Hippocampal formation (tissue), 2 donors: Measurements from ENCODE around the gene SUN2.

Source experiments
- DNase-seq, 2 donors: peaks; one replicate each; lab custom pipeline; 2025; lab: John Stamatoyannopoulos, UW

SUN2 gene

DNA sequence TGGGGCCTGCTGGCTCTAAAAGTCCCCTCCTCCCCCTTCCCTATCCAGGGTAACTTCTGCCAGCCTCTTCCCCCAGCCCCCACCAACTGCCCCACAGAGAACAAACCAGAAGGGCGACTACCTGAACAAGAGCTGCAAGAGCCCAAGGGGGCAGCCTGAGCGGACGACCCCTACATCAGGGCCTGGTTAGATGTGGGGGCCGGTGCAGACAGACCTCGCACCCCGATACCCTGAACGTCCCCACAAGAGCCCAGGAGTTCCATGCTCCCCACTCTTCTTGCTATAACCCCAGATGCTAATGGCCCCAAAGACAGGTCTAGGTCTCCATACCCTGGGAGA lies 20.7 kb downstream of the SUN2 start:
- DNase-seq: no peak

DNA sequence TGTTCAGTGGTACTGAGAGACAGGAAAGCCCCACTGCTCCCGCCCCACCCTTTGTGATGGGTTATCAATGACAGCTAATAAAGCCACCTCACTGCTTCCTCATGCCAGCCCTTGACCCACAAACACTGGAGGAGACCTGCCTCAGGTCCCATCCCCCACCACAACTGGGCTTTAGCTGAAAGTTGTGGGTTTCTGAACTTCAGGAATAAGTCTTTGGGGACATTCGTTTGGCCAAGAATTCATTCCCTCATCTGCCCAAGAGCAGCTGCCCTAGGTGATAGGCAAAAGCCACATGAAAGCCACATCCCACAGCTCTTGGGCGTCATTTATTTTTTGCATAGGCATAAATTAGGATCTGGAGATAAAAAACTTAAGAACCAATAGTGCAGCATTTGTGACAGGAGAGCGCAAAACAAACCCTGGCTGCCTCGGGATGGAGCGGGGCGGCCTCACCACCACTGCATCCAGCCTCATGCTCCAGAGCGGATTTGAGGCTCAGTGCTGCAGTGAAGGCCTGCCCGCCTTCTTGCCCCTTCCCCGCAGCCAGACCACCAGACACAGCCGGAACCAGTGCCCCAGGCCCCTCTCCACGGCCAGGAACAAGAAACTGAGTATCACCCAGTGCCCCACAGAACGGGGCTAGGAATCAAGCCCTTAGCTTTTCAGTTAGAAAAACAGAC lies 21.2 kb downstream of the SUN2 start:
- DNase-seq: no peak

DNA sequence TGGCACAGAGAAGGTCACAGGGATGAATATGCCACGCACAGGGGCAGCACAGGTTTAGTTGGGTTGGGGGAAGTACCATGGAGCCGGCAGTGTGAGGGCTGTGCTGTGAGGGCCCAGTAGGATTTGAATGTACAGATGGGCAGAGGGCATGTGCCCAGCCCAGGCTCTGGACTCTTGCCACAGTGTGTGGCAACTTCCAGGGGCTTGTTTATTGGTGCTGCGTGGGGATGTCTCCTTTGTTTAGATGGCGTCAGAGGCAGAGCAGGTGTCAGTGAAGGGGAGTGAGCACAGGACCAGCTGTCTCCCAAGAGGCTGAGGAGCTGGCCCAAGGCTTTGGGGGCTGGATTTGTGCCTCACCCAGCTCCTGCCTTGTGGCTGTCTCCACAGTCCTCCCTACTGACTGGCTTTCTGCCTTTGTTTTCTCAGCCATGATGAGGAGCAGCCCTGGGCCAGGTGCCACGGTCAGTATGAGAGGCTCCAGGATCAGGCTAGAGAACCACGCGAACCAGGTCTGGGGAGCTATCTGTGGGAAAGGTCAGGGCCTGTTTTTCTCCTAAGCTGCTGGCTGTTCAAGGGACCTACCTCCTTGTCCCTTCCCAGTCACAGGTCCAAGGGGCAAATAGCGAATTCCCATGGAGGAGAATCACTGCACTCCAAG lies 21.9 kb downstream of the SUN2 start:
- peak; percentile 89 to 93 for DNase-seq

DNA sequence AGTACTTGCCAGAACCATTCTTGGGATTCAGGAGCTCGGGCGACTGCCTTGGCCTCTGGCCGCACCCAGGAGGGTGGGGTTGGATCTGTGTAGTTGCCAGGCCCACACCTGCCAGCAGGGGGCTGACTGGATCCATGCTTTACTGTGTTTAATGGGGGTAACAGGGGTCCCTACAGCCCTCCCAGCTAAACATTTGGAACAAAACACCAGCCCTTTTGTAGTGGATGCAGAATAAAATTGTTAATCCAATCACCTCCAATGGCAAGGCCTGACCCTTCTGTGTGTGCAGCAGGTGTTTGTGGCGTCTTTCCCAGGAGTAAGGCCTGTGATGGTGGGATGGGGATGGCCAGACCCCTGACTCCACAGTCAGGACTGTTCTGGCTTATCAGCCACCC lies 22.5 kb downstream of the SUN2 start:
- DNase-seq: peak in 1 of 2 donors; percentile 65

DNA sequence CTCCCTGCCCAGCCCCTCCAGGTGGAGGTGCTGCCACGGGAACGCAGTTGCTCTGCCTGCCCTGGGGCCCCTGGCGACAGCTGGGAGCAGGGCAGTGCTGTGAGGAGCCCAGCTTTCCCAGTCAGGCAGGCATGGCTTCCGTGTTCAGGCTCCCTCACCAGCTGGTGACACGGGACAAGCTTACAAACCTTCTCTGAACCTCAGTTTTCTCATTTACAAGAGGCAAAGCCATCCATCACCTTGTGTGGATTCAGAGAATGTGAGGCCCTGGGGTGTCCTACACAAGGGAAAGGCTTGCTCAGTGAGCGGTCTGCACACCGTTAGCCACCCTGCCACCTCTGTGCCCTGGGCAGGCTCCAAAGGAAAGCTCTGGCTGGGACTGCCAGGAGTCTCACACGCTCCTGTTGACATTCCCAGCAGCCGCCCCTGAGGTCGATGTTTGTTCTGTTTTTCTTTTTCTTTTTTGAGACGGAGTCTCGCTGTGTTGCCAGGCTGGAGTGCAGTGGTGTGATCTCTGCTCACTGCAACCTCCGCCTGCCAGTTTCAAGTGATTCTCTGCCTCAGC lies 23.5 kb downstream of the SUN2 start:
- DNase-seq: no peak

DNA sequence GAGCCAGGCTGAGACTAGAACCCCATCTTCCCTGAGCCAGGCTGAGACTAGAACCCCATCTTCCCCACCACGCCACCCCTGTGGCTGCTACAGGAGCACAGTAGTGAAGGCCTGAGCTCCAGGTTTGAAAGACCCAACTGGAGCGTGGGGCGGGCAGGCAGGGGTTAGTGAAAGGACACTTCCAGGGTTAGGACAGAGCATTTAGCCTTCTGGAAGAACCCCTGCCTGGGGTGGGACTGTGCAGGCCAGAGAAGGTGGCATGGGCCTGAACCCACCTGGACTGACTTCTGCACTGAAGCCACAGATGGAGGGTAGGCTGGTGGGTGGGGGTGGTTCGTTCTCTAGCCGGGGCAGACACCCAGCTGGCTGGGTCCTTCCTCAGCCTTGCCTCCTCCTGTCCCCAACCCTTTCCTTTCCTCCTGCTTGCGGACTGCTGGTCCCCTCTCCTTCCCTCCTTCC lies 24.1 kb downstream of the SUN2 start:
- no peak for DNase-seq

DNA sequence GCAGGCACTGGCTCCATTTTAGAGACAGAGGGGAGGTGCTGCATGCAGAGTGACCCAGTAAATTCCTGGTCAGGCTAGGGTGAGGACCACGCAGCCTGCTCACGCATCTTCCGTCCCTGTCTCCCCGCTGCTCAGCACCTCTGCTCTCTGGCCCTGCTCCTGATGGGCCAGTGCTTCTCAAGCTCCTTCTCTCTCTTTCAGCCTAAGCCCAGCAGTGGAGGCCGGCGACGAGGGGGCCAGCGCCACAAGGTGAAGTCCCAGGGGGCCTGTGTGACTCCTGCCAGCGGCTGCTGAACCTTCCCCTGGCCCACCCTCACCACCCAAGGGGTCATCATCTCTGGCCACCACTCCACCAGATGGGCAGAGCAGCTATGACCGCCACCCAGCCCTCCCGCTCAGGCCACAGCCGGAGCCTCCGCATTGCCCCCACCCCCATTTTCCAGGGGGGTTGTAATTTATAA lies 25.4 kb downstream of the SUN2 start:
- DNase-seq: no peak

DNA sequence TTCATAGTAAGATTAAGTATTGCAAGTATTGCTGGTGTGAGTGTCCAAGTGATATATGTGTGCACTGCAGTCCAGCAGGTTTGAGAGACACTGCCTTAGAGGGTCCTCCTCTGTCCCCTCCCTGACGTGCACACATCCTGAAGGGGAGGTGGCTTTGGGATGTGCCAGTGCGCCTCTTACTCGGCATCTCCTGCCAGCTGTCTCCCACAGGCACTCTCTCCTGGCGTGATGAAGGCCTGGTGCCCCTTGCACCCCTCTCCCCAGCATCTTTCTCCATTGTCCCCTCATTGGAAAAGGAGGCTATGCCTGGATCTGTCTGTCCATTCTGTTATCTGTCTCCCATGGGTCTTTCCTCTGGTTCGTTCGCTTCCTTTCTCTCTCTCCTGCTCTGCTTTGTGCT lies 25.9 kb downstream of the SUN2 start:
- DNase-seq: no peak

DNA sequence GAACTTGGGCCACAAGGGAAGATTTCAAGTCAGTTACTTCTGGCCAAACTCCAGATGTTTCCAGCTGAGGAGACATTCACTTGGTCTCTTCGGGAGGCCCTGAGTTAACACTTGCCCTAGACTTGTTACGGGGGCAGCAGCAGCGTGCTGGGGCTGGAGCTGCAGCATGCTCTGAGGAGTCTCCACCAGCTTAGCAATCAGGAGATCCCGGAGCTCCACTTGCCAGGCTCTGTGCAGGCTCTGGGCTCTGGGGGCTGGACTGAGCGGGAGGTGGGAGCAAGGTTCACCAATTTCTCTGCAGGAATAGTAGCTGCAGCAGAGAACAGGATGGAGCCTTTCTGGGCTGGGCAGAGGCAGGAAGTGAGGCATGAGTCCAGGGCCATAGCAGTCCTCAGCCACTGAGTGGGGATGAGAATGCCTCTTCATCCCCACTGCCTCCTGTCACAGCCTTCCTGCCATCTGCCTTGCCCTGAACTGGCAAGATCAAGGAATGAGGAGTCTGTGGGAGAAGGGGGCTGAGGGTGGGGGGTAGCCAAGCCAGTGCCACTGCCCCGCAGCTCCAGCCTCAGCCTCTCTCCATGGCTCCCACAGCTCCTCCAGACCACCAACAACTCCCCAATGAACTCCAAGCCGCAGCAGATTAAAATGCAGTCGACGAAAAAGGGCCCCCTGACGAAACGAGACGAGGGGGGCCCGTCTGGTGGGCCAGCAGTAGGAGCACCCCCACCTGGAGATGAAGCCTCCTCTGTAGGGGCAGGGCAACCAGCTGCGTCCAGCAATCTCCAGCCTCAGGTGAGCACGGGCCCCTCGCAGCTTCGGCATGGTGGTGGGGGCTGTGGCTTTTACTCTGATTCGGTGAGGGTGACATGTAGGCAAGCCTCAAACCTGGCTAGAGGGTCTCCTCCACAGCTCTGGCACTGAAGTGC lies 26.7 kb downstream of the SUN2 start:
- DNase-seq: no peak

DNA sequence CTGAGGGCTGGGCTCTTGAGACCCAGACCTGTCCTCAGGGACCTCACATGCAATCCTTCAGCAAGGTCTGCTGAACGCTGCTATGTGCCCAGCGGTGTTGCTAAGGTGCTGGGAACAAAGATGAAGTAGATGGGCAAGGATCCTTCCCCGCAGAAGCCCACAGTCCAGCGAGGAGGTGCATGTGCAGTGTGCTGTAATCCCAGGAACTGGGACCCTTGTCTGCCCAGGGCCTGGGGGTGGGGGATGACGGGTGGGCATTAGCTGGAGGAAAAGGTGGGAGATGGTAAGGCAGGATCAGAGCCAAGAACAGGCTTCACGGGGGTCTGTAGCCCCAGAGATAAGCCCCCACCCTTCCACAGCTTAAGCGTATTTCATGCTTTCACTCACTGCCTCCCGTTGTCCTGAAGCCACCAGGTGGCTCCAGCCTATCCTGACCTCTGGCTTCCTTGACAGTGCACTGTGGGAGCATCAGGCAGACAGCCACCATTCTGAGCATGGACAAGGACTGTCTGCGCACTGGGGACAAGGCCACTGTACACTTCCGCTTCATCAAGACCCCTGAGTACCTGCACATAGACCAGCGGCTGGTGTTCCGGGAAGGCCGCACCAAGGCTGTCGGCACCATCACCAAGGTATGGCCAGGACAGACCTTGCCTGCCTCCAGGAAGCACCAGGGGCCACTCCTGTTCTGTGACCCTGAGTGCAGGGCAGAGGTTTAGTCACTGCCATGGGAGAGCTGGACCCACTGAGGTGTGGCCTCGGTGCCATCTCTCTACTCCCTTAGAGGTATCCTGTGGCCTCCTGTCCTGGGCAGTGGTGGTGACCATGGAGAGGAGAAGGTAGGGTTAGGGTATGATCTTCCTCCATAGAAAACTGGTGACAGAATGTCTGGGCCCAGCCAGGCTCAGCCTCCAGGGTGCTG lies 28.0 kb downstream of the SUN2 start:
- DNase-seq: no peak

DNA sequence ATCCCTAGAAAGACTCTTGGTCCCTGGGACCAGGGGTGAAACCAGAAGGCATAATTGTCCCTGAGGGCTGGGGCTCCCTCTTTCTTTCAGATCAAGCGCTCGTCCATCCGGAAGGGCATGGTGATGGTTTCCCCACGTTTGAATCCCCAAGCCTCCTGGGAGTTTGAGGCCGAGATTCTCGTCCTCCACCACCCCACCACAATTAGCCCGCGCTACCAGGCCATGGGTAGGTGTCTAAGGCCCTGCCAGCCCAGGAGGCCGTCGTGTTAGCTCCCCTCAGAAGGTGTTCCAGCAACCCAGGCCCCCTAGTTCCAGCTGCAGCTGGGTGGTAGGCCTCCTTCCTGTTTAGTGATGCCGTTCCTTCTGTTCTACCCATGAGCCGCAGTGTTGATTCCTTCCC lies 28.7 kb downstream of the SUN2 start:
- no peak for DNase-seq

DNA sequence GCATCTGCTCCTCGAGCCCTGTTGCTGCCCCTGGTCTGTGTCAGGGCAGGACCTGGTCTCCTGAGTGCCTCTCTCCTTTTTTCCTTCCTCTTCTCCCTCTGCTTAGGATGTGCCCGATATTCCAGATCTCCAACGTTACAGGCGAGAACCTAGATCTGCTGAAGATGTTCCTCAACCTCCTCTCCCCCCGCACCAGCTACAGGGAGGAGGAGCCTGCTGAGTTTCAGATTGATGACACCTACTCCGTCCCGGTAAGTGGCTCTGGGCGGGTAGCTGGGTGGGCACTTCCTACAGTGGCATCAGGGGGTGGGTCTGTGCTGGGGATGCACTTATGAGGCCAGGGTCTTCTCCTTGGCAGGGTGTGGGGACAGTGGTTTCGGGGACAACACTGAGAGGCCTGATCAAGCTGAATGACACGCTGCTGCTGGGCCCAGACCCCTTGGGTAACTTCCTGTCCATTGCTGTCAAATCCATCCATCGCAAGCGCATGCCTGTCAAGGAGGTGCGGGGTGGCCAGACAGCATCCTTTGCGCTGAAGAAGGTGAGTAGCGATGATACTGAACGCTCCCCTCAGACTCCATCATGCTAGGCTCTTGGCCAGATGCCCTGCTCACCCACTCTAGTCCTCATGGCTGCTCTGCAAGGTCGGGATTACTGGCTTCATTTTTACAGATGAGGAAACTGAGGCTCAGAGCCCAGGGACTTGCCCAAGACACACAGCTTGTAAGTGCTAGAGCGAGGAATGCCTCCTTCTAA lies 29.7 kb downstream of the SUN2 start:
- no peak for DNase-seq

DNA sequence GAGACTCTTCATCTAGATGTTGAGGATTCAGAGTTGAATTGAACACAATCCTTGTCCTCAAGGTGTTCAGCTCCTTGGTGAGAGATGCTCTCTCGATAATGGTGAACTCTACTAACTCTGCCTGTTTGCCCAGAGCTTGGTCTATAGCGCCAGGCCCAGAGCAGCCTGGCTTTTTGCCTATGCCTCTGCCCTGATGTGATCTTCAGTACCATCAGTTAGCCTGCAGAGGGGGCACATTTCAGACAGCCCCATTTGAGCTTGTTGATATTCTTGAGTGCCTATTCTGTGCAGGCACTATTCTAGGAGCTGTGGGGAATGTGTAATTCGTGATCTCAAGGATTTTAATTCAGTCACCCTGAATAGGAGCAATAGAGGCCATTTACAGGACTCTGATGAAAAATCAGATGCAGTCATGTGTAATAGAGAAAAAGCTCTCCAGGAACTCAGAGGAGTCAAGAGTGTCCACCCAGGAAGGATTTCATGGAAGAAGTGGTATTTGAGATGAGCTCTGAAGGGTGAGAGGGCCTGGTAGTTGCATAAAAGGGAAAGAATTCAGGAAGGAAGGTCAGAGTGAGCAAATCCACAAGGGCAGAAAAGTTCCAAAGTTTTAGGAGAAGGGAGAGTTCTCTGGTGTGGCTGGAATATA lies 30.7 kb downstream of the SUN2 start:
- peak; percentile 51 to 58 for DNase-seq

DNA sequence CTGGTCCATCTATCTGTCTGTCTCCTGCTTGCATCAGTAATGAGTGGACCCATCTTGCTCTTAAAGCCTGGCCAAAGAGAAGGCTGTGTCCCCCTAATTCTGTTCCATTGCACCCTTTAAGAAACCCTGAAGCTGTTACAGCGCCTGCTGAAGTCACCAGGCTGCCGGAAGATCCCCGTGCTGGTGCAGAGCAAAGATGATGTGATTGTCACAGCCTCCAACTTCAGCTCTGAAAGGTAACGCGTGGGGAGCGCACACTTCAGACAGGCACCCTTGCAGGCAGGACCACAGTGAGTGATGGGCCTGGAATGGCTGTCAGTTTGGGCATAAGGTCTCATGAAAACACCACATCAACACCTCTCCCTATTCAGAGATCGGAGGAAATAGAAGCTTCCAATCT lies 31.6 kb downstream of the SUN2 start:
- DNase-seq: no peak

DNA sequence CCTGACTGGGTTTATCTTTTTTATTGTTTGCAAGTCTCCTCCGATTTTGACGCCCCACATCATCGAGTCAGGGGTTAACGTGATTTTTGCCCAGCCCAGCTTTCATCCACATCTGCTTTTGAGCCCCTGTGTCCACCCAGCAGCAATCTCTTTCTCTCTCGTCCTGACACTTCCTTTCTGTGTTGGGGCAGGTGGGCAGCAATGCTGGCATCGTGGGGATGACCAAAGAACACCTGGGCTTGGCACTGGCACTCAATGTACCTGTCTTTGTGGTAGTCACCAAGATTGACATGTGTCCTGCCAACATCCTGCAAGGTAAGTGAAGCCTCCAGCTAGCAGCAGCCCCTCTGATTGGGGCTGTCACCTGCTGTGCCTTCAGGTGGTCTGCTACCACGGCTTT lies 34.2 kb downstream of the SUN2 start:
- no peak for DNase-seq

DNA sequence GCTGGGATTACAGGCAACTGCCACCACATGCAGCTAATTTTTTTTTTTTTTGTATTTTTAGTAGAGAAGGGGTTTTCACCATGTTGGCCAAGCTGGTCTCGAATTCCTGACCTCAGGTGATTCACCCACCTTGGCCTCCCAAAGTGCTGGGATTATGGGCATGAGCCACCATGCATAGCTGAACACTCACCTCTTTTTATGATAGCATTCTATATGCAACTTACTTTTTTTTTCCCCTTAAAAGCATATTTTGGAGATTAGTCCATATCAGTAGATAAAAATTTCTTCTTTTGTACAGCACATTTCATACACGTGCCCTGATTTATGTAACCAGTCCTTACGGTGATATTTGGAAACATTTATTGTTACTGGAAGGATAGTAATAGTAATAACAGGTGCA lies 35.4 kb downstream of the SUN2 start:
- DNase-seq: no peak

DNA sequence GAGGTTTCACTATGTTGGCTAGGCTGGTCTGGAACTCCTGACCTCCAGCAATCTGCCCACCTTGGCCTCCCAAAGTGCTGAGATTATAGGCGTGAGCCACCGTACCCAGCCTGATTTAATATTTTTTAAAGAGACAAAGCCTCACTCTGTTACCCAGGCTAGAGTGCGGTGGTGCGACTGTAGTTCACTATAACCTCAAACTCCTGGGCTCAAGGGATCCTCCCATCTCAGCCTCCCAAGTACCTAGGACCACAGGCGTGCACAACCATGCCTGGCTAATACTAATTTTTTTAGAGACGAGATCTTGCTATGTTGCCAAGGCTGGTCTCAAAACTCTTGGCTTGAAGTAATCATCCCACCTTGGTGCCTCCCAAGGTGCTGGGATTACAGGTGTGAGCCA lies 36.6 kb downstream of the SUN2 start:
- DNase-seq: no peak

DNA sequence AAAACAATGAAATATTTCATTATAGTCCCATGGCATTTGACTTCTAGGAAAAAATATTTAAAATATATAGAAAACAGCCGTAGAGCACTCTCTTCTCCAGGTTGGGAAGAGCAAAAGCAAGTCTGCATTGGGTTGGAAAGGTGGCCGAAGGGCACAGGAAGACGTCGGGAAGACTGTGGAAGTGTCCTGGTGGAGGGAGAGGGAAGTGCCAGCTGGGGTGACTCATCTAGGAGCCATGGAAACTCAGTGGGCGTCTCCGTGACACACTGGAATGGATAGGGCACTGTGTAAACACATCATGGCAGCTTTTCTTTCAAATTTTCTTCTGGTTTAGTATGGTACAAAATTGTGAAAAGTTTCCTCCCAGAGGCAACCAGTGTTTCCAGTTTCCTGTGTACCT lies 37.4 kb downstream of the SUN2 start:
- DNase-seq: peak in 1 of 2 donors; percentile 29

DNA sequence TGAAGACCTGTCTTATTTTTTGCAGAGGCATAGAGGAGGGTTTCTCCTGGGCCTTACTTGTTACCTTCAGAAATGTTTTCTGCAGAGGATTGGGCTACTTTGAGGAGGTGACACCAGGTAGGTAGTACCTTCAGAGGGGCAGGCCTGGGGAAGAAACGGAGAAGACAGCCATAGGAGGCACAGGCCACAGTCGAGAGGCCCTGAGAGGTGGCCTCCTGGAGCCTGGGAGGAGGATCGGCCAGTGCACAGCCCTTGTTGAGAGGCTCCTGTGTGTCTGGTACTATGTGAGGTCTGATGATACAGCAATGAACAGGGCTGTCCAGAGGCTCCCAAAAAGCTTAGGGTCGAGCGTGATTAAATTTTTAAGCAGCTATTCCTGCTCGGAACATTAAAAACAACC lies 38.6 kb downstream of the SUN2 start:
- no peak for DNase-seq

DNA sequence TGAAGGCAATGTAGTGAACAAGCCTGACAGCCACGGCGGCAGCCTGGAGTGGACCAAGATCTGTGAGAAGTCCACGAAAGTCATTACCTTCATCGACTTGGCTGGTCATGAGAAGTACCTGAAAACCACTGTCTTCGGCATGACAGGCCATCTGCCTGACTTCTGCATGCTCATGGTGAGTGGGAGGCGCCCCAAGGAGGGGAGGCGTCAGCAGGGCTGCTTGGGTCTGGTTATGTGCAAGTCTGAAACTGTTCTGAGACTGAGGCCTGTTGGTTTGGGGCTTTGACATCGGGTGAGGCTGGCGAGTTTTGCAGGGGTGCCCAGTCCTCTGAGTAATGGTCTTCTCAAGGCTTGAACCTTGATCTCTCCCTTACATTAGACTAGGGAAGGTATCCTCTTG lies 39.0 kb downstream of the SUN2 start:
- no peak for DNase-seq
